Hematopoietic multipotent progenitor cell (in vitro differentiated cells): ENCODE data around the gene ZNF747. TPM values are rescaled to one million over a fixed set of nuclear protein-coding genes. Genes with fewer than 3 reads are reported as not detected.
A peak's percentile ranks its signal among the peaks of the same experiment; 100 is the strongest.

Experiments
- DNase-seq, 3 donors: peaks; one replicate each; pipeline ENCODE4 v3.0.0-alpha.2; 2011 to 2015; ENCODE audit warnings: low read depth in 2 of 3, low spot score in 2 of 3
- total RNA-seq: library from RNA; depleted of rRNA; stranded (reverse); fragments of >200 nt; gene quantifications from one replicate; pipeline ENCODE4 v1.2.3, GENCODE V29; 2012

ZNF747 gene
- total RNA-seq, result 20.7 TPM

GRCh38 chr16:30534368-30535105 lies at the start of gene ZNF747:
TSS of gene ZNF747 (minus strand) at chr16:30534858. CDS start at chr16:30534679, 179 bp downstream.
- peak; percentile 81 to 91 (median 91) for DNase-seq

DNA sequence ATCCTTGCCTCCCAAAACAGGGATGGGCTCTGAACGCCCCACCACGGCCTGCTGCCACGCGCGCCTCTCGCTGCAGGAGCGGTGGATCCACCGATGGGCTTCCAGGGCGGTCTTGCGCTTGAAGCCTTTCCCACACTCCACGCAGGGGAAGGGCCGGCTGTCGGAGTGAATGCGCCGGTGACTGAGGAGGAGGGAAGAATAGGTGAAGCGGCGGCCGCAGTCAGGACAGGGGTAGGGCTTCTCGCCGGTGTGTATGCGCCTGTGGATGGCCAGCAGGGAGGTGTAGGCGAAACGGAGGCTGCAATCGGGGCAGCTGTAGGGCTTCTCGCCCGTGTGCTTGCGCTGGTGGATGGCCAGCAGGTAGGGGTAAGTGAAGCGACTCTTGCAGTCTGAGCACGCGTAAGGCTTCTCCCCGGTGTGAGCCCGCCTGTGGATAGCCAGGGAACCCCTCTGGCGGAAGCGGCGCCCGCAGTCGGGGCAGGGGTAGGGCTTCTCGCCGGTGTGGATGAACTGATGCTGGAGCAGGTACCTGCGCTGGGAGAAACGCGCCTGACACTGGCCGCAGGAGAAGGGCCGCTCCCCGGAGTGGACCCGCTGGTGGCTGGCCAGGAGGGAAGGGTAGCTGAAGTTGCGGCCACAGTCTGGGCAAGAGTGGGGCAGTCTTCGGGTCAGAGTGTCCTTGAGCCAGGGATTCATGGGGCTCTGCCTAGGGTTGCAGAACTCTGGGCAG lies 48.1 kb upstream of the ZNF747 start:
- no peak for DNase-seq

DNA sequence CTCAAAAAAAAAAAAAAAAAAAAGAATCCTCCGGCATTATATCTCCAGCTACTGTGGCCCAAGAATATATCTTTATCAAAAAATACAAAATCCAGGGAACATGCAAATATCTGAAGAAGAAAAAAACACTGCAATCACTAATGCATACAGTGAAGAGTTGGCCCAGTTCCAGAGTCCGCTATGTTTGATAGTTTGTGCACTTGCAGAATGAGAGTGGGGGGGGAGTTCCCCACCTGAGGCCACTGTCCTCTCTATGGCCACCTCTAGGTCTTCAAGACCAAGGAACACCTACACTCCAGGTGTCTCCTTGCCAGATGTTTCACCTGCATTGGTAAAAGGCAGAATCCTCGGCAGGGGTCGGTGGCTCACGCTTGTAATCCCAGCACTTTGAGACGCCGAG lies 46.8 kb upstream of the ZNF747 start:
- DNase-seq, result no peak

DNA sequence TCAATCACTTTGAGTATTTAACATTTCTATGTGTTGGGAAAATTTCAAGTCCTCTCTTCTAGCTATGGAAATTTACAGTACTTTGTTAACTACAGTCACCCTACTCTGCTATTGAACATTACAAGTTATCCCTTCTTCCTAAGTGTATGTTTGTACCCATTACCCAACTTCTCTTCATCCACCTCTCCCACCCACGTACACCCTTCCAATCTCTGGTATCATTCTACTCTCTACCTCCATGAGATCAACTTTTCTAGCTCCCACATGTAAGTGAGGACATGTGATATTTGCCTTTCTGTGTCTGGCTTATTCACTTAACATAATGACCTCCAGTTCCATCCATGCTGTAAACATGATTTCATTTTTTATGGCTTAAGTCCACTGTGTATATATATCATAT lies 40.0 kb upstream of the ZNF747 start:
- no peak for DNase-seq

DNA sequence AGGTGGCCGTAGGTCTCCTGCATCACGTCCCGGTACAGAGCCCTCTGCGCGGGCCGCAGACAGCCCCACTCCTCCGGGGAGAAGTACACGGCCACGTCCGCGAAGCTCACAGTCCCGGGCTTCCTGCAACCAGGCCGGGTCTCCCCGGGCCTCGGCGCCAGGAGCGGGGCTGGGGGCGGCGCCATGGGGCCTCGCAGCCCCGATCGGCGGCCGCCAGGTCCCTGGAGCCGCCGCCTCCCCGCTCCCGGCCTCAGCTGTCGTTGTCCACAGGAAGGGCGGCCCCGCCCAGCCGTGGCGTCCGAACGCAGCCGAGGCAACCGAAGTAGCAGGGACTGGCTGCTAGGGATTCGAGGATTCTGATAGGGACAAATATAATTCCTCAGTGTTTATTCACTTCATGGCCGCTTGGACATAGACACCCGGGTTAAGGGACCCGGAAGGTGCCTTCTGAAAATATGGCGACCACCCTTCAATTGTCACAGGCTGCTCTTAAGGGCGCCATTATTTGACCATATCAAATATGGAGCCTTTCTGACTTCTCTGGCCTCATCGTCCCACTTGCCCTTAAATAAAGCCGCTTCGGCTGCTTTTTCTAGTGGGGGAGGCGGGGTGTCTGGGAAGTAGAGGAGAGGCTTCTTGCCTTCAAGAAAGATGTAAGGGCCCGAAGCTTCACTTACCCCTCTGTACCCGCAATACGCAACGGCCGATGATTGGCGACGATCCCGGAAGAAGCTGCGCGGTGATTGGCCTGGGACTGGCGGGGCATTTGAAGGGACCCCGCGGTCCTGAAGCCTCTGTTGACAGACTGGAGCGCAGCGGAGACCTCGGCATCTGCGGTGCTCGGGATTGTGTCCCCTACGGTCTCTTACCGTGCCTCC lies 37.0 kb upstream of the ZNF747 start, which contains the start of gene ZNF688:
Gene ZNF688, minus strand, starts transcription at position 270 of the 878 bp plus-strand sequence. Its CDS starts 85 bp downstream, at position 185.
- DNase-seq, result peak; percentile 77 to 100 (median 98)

- DNase-seq, result no peak
Observed at GRCh38 chr16:30570636-30571444, 36.2 kb upstream of the ZNF747 start.

GRCh38 chr16:30569746-30570635 lies 35.3 kb upstream of the ZNF747 start:
- no peak for DNase-seq

DNA sequence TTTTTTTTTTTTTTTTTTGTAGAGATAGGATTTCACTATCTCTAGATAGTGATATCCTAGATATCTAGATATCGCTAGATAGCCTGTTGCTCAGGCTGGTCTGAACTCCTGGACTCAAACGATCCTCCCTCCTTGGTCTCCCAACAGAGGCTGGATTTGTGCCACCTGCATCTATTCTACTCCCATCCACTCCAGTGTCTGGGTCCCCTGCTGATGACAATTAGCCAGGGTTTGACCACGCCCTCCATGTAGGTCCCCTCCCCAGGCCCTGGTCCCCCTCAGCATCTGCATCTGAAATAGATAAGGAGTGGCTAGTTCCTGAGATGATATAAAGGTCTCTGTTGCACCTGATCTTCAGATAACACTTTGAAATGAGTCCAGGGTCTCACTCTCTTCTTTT lies 34.6 kb upstream of the ZNF747 start:
- DNase-seq, result no peak

GRCh38 chr16:30567991-30568638 lies 33.5 kb upstream of the ZNF747 start:
- peak in 2 of 3 donors; percentile 69 to 85 for DNase-seq

- peak in 1 of 3 donors; percentile 36 for DNase-seq
Observed at GRCh38 chr16:30567160-30567990, 32.7 kb upstream of the ZNF747 start.

GRCh38 chr16:30566531-30566930 lies 31.9 kb upstream of the ZNF747 start:
- no peak for DNase-seq

DNA sequence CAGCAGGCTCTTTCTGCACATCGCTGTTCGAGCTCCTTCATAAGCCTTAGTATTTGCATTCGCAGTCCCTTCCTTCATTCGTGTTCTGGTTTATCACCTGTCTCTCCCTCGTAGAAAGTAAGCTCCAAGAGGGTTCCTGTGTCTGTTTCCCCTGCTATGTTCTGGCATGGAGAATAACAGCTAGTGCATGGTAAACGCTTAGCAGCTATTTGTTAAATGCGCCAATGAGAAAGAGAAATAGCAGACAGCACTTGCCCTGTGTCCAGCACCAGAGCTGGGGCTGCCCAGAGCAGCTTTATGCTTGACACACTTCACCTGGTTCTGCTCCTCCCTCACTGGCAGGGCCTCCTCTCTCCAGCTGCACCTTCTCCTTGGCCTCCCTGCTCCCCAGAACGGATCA lies 31.3 kb upstream of the ZNF747 start:
- no peak for DNase-seq

DNA sequence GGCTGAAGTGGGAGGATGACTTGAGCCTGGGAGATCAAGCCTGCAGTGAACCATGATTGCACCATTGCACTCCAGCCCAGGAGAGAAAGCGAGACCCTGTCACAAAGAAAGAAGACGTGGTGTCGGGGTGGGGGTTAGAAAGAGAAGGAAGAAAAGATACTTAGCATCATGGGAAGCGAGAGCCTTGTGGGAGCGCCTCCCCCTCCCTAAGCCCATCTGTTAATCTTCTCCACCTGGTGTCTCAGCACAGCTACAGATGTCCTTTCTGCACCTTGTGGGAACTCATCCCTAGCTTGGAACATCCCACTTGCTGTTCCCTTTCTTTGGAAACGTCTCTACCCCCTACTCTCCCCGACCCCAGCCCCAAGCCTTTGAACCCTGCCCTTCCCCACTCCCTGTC lies 30.9 kb upstream of the ZNF747 start:
- DNase-seq, result no peak

DNA sequence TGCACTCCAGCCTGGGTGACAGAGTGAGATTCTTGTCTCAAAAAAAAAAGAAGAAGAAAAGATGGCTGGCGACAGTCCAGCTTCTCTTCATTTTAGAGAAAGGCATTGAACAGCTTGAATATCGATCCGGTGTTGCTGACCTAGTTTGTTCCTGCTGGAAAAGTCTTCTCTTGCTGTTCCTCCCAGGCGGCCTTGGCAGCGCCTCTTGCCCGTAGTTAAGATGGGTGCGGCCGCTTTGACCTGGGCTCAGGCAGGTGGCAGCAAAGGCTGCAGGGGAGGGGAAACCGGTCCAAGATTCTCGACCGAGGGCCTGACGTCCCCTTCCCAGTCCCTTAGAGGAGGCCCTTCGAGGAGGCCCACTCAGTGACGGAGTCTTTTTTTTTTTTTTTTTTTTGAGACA lies 27.4 kb upstream of the ZNF747 start:
- no peak for DNase-seq

GRCh38 chr16:30561089-30561816 lies 26.6 kb upstream of the ZNF747 start:
- peak in 1 of 3 donors; percentile 39 for DNase-seq

DNA sequence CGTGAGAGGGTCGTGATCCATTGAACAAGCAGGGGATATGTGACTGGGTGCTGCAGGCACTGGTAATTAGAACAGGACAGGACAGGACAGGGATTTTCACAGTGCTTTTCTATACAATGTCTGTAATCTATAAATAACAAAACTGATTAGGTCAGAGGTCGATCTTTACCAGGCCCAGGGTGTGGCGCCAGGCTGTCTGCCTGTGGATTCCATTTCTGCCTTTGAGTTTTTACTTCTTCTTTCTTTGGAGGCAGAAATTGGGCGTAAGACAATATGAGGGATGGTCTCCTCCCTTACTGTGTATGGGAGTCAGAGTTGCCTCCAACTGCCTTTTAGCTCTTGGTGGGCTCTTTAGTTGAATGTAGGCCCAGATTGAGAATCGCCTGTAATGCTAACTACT lies 25.0 kb upstream of the ZNF747 start:
- DNase-seq, result no peak

GRCh38 chr16:30558789-30559377 lies 24.2 kb upstream of the ZNF747 start:
- DNase-seq, result no peak
